AG09319 (cell line): ENCODE results near the gene SLC6A12.
"Not testable (repeated sequence)": the region's sequence is repeated elsewhere in the genome, so short reads cannot be mapped to it uniquely, and the experiment has no call there.

Experiments used
- DNase-seq: peaks from one replicate; pipeline ENCODE4 v3.0.0-alpha.2; 2010; ENCODE audit warnings: low read depth; ENCODE audit errors: extremely low read depth
- TF ChIP-seq, protein P1 (sequence below): IDR thresholded peaks from 2 replicates; pipeline ENCODE4 v1.5.1; 2011; ENCODE audit warnings: low read depth, mild to moderate bottlenecking, inconsistent platforms, low read length, moderate library complexity

The SLC6A12 gene

GRCh38 chr12:188910-189621, 24.9 kb downstream of the SLC6A12 start:
- no peak for DNase-seq
- TF ChIP-seq, protein P1, sequence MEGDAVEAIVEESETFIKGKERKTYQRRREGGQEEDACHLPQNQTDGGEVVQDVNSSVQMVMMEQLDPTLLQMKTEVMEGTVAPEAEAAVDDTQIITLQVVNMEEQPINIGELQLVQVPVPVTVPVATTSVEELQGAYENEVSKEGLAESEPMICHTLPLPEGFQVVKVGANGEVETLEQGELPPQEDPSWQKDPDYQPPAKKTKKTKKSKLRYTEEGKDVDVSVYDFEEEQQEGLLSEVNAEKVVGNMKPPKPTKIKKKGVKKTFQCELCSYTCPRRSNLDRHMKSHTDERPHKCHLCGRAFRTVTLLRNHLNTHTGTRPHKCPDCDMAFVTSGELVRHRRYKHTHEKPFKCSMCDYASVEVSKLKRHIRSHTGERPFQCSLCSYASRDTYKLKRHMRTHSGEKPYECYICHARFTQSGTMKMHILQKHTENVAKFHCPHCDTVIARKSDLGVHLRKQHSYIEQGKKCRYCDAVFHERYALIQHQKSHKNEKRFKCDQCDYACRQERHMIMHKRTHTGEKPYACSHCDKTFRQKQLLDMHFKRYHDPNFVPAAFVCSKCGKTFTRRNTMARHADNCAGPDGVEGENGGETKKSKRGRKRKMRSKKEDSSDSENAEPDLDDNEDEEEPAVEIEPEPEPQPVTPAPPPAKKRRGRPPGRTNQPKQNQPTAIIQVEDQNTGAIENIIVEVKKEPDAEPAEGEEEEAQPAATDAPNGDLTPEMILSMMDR: peak; percentile 54

- not testable (repeated sequence) for DNase-seq
These were observed 25.7 kb downstream of the SLC6A12 start for GRCh38 chr12:187986-188909.

DNA sequence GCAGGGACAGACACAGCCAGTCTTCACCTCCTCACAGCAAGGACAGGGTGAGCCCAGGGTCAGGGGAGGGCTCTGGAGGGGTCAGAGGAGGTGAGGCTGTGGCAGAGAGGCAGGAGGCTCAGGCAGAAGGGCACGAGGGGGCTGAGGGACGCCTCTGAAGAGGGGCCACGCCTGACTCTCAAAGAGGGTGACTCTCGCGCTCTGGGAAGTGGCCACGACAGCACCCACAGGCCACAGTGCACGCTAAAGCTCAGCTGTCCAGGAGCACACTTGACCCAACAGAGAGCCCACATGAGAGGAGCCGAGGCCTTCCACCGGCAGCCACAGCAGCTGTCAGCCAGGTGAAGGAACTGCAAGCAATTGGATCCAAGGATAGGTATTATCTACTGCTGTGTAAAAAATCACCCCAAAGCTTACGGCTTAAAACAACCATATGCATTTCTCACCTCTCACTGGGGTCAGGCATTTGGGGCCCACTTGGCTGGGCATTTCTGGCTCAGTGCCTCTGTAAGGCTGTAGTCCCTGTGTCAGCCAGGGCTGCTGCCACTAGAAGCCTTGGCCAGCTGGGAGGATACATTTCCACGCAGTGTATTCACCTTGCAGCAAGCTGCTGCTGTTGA, 27.8 kb downstream of the SLC6A12 start:
- TF ChIP-seq, protein P1: no peak
- DNase-seq: no peak

- no peak for DNase-seq
- TF ChIP-seq, protein P1: no peak
These were observed 28.4 kb downstream of the SLC6A12 start for GRCh38 chr12:185576-185955.

DNA sequence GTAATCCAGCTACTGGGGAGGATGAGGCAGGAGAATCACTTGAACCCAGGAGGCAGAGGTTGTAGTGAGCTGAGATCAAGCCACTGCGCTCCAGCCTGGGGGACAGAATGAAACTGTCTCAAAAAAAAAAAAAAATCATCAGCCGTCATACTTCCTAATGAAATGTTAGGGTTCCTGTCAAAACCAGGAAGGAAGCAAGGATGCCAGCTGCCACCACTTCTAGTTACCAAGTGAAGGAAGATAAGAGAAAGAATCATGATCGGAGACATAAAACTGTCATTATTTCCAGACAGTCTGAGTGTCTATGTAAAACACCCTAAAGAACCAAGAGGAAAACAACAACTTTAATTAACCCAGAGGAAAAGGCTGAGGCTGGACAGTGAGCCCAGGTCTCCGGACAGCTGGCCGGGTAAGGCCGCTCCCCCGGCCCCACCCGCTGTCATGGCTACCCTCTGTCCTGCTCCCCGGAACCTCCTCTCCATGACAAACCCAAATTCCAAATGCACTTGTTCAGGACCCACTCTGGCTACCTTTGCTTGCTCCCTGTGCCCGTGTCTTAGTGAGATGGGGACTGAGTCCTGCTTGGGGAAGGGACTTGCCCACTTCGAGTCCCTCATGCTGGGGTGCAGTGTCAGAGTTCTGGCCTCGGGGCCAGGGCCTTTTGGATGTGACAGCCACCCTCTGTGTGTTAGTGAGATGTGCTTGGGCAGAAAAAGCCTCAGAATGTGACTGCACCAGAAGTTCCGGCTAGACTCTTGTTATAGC, 29.0 kb downstream of the SLC6A12 start:
- DNase-seq: no peak
- TF ChIP-seq, protein P1: no peak

- no peak for DNase-seq
- TF ChIP-seq, protein P1: no peak
These were observed 31.5 kb downstream of the SLC6A12 start for GRCh38 chr12:182381-182892.

DNA sequence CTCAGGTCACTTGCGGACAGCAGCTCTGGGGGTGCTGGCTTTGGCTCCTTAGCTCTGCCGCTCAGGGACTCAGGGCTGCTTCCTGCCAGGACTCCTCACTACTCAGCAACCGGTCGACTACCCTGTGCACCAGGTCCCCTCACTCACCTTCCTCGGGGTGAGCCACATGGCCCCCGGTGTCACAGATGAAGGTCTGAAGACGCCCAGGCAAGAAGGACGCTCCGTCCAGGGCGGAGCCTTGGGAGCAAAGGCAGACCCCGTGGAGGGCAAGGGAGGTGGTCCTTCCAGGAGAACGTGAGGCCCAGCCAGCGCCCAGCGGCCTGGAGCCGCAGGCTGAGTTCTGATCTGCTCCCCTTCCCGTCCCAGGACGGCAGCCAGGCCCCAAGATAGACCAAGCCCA, 32.0 kb downstream of the SLC6A12 start:
- DNase-seq: no peak
- TF ChIP-seq, protein P1: no peak
